NT2/D1 (cell line): Measurements from ENCODE around the gene TYMP.

Experiments used
- DNase-seq: peaks from one replicate; pipeline ENCODE4 v3.0.0-alpha.2; 2011; ENCODE audit warnings: low read depth, low spot score
- H3K27me3 ChIP-seq: 2 replicates; pipeline ENCODE4 v1.6.0; 2011; ENCODE audit warnings: mild to moderate bottlenecking; ENCODE audit not compliant: insufficient read length, insufficient read depth
- H3K36me3 ChIP-seq: 2 replicates; pipeline ENCODE4 v1.6.1; 2011; ENCODE audit warnings: mild to moderate bottlenecking, low read length, mixed read lengths; ENCODE audit not compliant: insufficient read depth, insufficient read length
- H3K4me1 ChIP-seq: 2 replicates; pipeline ENCODE4 v1.5.1; 2011; ENCODE audit not compliant: insufficient read depth, insufficient read length
- H3K4me3 ChIP-seq: 2 replicates; pipeline ENCODE4 v1.5.1; 2011; ENCODE audit warnings: low read depth; ENCODE audit not compliant: insufficient read length
- H3K9ac ChIP-seq: 2 replicates; pipeline ENCODE4 v1.6.0; 2011; ENCODE audit warnings: low read depth; ENCODE audit not compliant: insufficient read length
- H3K9me3 ChIP-seq: 2 replicates; pipeline ENCODE4 v1.5.1; 2011; ENCODE audit warnings: mild to moderate bottlenecking, low read length; ENCODE audit not compliant: insufficient read depth
- SUZ12 ChIP-seq: IDR thresholded peaks from 2 replicates; pipeline ENCODE4 v1.6.1; 2011; ENCODE audit not compliant: insufficient read length, insufficient read depth; ENCODE audit errors: extremely low read depth
- YY1 ChIP-seq: IDR thresholded peaks from 2 replicates; pipeline ENCODE4 v1.6.1; 2011; ENCODE audit not compliant: insufficient read length, insufficient read depth
- ZNF274 ChIP-seq: IDR thresholded peaks from 2 replicates; pipeline ENCODE4 v1.6.1; 2011; ENCODE audit warnings: mild to moderate bottlenecking, low read depth, low read length

Gene TYMP

DNA sequence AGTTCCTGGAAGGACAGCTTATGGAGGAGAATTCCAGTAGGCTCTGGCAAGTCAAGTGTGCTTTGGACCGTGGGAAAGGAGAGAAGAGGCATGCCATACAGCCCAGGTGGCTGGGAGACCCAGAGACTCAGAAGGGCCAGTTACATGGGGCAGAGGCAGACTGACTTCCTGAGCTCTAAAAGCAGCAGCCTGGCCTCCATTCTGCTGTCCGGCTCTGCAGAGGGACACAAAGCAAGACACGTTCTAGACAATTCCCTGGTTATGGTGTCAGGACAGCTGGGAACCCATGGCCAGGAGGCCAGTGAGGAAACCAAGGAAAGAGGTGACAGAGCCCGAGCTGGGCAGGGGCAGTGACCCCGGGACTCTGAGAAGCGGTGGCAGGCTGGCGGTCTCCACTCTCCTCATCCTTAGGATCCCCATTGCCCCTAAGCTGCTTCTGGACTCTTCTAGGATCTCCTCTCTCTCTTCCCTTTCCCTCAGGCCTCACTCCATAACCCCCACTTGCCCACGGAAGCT lies 45.7 kb upstream of the TYMP start:
- H3K9ac ChIP-seq: no peak overlapping the region
- no peak overlapping the region for H3K4me3 ChIP-seq
- DNase-seq: no peak
- peaks cover 83% of the 10 kb centered on the region for H3K36me3 ChIP-seq
- TF ChIP-seq ZNF274 (no peak), YY1 (no peak), SUZ12 (no peak)
- no peaks in the 10 kb centered on the region for H3K27me3 ChIP-seq
- peaks cover 3% of the 10 kb centered on the region for H3K4me1 ChIP-seq
- no peaks in the 10 kb centered on the region for H3K9me3 ChIP-seq

GRCh38 chr22:50574383-50574755 lies 44.6 kb upstream of the TYMP start:
- no peaks in the 10 kb centered on the region for H3K4me1 ChIP-seq
- H3K9me3 ChIP-seq: no peaks in the 10 kb centered on the region
- TF ChIP-seq ZNF274: no peak
- no peak for TF ChIP-seq SUZ12
- TF ChIP-seq YY1: no peak
- no peak overlapping the region for H3K9ac ChIP-seq
- no peak for DNase-seq
- no peak overlapping the region for H3K4me3 ChIP-seq
- no peaks in the 10 kb centered on the region for H3K27me3 ChIP-seq
- peaks cover 83% of the 10 kb centered on the region for H3K36me3 ChIP-seq

GRCh38 chr22:50573491-50574382 lies 43.9 kb upstream of the TYMP start:
- H3K4me3 ChIP-seq: no peak overlapping the region
- no peaks in the 10 kb centered on the region for H3K4me1 ChIP-seq
- peaks cover 85% of the 10 kb centered on the region for H3K36me3 ChIP-seq
- H3K27me3 ChIP-seq: no peaks in the 10 kb centered on the region
- TF ChIP-seq YY1: no peak
- no peak for TF ChIP-seq SUZ12
- DNase-seq: no peak
- no peak overlapping the region for H3K9ac ChIP-seq
- H3K9me3 ChIP-seq: no peaks in the 10 kb centered on the region

DNA sequence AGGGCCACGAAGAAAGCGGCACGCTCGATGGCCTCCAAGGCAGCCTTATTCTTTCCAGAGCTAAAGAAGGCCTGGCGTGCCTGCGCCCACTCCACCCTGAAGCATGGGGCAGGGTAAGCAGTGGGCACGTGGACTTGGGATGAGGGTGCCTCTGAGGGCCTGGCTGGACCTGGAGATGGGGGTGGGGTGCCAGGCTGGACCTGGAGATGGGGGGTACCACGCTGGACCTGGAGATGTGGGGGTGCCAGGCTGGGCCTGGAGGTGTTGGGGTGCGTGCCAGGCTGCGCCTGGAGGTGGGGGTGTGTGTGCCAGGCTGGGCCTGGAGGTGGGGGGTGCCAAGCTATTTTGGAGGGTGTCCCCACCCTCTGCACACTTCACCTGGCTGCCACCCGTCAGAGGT lies 43.2 kb upstream of the TYMP start:
- no peaks in the 10 kb centered on the region for H3K4me1 ChIP-seq
- H3K4me3 ChIP-seq: no peak overlapping the region
- H3K27me3 ChIP-seq: no peaks in the 10 kb centered on the region
- peaks cover 90% of the 10 kb centered on the region for H3K36me3 ChIP-seq
- no peak overlapping the region for H3K9ac ChIP-seq
- TF ChIP-seq YY1 (no peak), ZNF274 (no peak), SUZ12 (no peak)
- DNase-seq: no peak
- no peaks in the 10 kb centered on the region for H3K9me3 ChIP-seq

- TF ChIP-seq ZNF274 (no peak), SUZ12 (no peak), YY1 (no peak)
- Histone ChIP-seq H3K4me1 (no peaks in the 10 kb centered on the region), H3K27me3 (no peaks in the 10 kb centered on the region), H3K4me3 (no peak overlapping the region), H3K9ac (no peak overlapping the region), H3K36me3 (peaks cover 82% of the 10 kb centered on the region), H3K9me3 (no peaks in the 10 kb centered on the region)
- DNase-seq: no peak
These were observed 41.7 kb upstream of the TYMP start for GRCh38 chr22:50571264-50572175.

DNA sequence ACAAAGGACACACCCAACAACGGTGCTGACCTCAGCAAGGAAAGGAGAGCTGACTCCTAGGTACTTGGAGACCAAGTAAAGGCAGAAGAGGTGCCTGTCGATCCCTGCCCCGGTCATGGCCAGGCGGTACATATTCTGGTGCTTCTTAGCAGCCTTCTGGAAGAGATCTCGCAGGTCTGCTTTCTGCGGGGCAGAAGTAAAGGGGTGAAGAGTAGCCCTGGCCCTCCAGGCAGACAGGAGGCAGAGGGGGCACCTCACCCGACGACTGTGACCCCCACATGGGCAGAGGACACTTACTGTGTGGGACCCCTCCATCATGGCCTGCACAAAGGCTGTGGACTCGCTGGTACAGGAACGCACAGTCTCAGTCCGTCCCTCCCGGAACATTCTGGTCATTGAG lies 41.0 kb upstream of the TYMP start:
- no peak for DNase-seq
- H3K9ac ChIP-seq: no peak overlapping the region
- no peak overlapping the region for H3K4me3 ChIP-seq
- H3K27me3 ChIP-seq: no peaks in the 10 kb centered on the region
- no peaks in the 10 kb centered on the region for H3K9me3 ChIP-seq
- TF ChIP-seq YY1 (no peak), ZNF274 (no peak), SUZ12 (no peak)
- no peaks in the 10 kb centered on the region for H3K4me1 ChIP-seq
- peaks cover 77% of the 10 kb centered on the region for H3K36me3 ChIP-seq
